Muscle layer of colon (tissue), 2 donors: ENCODE data around the gene DOCK3.
"Not testable (repeated sequence)": the region's sequence is repeated elsewhere in the genome, so short reads cannot be mapped to it uniquely, and the experiment has no call there.

Source experiments
- H3K27ac ChIP-seq: one replicate; pipeline ENCODE4 v1.7.0; 2013; ENCODE audit warnings: low read depth, mild to moderate bottlenecking, low read length, moderate library complexity
- H3K27me3 ChIP-seq, 2 donors: one replicate each; pipeline ENCODE4 v1.7.0; 2013; ENCODE audit warnings: low read length in 2 of 2, mild to moderate bottlenecking in 2 of 2; ENCODE audit not compliant: insufficient read depth in 2 of 2, control insufficient read depth in 1 of 2
- H3K36me3 ChIP-seq: one replicate; pipeline ENCODE4 v1.7.0; 2013; ENCODE audit warnings: mild to moderate bottlenecking, low read length; ENCODE audit not compliant: insufficient read depth
- H3K4me1 ChIP-seq: one replicate; pipeline ENCODE4 v1.7.0; 2013; ENCODE audit warnings: mild to moderate bottlenecking, low read length; ENCODE audit not compliant: insufficient read depth
- H3K4me3 ChIP-seq, 2 donors: one replicate each; pipeline ENCODE4 v1.7.0; 2013; ENCODE audit warnings: low read length in 2 of 2, low read depth in 1 of 2, mild to moderate bottlenecking in 1 of 2, moderate library complexity in 1 of 2
- H3K9ac ChIP-seq: one replicate; pipeline ENCODE4 v1.7.0; 2013; ENCODE audit warnings: low read length
- H3K9me3 ChIP-seq: one replicate; pipeline ENCODE4 v1.7.0; 2013; ENCODE audit warnings: mild to moderate bottlenecking, low read length
- donor health status: abdominal sarcoma.
- donor health status: Adenocarcinoma of cecum.

DOCK3 gene

DNA sequence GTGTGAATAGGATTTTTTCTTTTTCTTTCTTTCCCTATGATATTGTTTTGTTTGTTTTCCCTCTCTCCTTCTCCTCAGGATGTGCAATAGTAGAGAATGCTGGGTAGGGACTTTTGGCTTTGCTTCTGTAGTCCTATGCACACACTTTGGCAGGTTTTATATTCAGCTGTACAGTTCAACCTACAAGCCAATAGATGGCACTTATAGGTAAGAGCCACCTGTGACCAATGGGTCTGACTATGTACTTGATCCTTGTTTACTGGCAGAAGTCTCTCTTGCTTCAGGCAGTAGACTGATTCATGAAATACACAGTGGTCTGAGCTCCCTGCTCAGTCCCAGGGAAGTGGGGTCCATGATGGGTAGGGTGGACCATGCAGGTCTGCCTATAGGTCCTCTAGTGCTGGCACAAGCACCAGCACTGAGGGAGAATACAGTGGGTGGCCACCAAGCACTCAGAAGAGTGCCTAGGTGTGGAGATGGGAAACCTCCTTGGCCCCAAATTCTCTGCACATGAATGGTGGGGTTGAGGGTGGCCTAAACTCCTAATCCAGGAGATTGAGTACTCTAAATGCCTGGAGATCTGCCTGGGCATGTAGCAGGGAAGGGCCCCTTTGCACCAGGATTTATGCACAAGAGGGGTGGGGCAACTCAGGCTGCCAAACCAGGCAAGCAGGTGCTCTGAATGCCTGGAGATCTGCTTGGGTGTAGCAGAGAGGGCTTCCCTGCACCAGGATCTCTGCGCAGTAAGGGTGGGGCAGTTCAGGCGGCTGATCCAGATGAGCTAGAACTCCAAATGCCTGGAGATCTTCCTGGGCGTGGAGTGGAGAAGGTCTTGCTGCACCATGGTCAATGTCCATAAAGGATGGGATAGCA, 176.1 kb downstream of the DOCK3 start:
- H3K9ac ChIP-seq = no peak overlapping the region
- H3K4me3 ChIP-seq = no peak overlapping the region
- H3K9me3 ChIP-seq = no peaks in the 10 kb centered on the region
- no peak overlapping the region for H3K27ac ChIP-seq
- H3K4me1 ChIP-seq = no peaks in the 10 kb centered on the region
- H3K36me3 ChIP-seq = no peaks in the 10 kb centered on the region
- H3K27me3 ChIP-seq = no peaks in the 10 kb centered on the region

DNA sequence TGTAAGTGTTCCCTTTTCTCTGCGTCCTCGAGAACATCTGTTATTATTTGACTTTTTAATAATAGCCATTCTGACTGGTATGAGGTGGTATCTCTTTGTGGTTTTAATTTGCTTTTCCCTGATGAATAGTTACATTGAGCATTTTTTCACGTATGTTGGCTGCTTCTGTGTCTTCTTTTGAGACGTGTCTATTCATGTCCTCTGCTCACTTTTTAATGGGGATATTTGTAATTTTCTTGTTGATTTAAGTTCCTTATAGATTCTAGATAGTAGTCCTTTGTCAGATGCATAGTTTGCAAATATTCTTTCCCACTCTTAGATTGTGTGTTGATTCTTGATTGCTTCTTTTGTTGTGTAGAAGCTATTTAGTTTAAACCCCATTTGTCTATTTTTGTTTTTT, 179.2 kb downstream of the DOCK3 start:
- H3K27ac ChIP-seq = no peak overlapping the region
- no peaks in the 10 kb centered on the region for H3K9me3 ChIP-seq
- H3K36me3 ChIP-seq = no peaks in the 10 kb centered on the region
- peaks cover under 1% of the 10 kb centered on the region for H3K4me1 ChIP-seq
- no peaks in the 10 kb centered on the region for H3K27me3 ChIP-seq
- no peak overlapping the region for H3K9ac ChIP-seq
- H3K4me3 ChIP-seq = no peak overlapping the region

DNA sequence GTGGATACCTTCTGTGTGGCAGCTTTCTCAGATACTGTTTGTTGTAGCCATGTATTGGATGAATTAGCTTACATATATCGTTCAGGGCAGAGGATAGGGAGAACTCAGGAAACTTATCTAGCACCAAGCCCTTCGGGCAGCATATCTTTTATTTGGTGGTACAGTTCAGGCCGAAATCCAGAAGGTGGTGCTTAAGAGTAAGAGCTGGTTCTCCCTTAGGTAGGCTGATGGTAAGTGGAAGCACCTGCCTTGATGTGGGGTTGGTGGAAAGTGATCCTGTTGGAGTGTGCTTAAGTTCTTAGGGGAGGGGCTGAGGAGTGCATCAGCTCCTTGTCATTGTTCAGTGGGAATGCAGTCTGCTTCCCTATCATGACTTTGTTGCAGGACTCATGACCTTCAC, 187.5 kb downstream of the DOCK3 start:
- H3K4me1 ChIP-seq = peaks cover 13% of the 10 kb centered on the region
- H3K4me3 ChIP-seq = no peak overlapping the region
- no peaks in the 10 kb centered on the region for H3K36me3 ChIP-seq
- no peak overlapping the region for H3K9ac ChIP-seq
- no peak overlapping the region for H3K27ac ChIP-seq
- H3K27me3 ChIP-seq = no peaks in the 10 kb centered on the region
- no peaks in the 10 kb centered on the region for H3K9me3 ChIP-seq

DNA sequence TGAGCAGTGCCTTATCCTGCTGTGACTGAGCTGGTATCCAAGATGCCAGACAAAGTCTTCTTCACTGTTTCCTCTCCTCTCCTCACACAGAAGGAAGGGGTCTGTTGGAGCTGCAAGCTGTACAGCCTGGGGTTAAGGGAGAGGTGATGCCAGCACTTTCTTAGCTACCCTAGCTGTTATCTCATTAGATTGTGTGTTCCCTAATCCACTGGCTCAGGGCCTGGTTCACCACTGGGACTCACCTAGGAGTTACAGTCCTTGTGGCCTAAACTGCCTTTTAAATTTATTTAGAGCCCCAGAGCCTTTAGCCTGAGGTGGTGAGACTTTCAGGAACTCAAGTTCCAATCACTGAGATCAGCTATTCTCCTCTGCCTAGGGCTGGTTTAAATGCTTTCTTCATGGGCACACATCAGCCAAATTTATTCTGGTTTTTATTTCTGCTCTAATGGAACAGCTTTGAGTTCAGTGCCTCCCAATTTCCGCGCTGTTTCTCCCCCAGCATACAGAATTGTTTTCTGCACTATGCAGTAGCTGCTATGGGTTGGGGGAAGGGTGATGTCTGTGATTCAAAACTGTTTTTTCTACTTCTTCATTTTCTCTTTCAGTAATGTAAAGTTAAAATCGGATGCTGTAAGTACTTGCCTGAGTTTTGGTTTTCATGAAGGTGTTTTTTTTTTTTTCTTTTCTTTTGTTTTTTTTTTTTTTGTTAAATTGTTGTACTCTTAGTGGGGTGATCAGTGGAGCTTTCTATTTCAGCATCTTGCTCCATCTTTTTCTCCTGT, 198.8 kb downstream of the DOCK3 start:
- H3K9me3 ChIP-seq = no peaks in the 10 kb centered on the region

DNA sequence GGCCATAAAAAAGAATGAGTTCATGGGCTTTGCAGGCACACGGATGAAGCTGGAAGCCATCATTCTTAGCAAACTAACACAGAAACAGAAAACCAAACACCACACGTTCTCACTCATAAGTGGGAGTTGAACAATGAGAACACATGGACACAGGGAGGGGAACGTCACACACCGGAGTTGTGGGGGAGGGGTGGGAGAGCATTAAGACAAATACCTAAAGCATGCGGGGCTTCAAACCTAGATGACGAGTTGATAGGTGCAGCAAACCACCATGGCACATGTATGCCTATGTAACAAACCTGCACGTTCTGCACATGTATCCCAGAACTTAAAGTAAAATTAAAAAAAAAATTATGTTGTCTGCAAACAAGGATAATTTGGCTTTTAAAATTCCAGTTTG, 200.1 kb downstream of the DOCK3 start:
- H3K36me3 ChIP-seq, H3K27ac ChIP-seq, H3K9ac ChIP-seq, H3K27me3 ChIP-seq, H3K4me1 ChIP-seq, H3K4me3 ChIP-seq, H3K9me3 ChIP-seq: not testable (repeated sequence)

More for the DNA sequence above, 198.8 kb downstream of the DOCK3 start:
- Histone ChIP-seq H3K9ac (no peak overlapping the region), H3K36me3 (no peaks in the 10 kb centered on the region), H3K4me1 (no peaks in the 10 kb centered on the region), H3K27me3 (no peaks in the 10 kb centered on the region), H3K4me3 (no peak overlapping the region), H3K27ac (no peak overlapping the region)

DNA sequence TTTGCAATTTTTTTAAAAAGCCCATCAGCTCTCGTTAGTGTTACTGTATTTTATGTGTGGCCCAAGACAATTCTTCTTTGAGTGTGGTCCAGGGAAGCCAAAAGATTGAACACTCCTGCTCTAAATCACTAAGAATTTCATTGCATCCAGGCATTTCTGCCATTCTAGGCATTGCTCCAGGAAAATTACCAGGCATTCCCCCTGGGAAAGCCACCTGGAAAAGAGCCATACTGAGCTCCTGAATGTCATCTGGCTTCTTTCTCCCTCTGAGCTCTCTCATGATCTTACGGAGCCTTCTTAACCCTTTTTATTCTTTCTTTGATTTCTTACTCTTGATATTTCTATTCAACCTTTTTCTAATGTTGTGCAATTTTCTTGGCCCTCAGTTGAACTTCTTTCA, 202.2 kb downstream of the DOCK3 start:
- no peaks in the 10 kb centered on the region for H3K4me1 ChIP-seq
- H3K9me3 ChIP-seq = no peaks in the 10 kb centered on the region
- H3K27me3 ChIP-seq = no peaks in the 10 kb centered on the region
- no peak overlapping the region for H3K9ac ChIP-seq
- H3K4me3 ChIP-seq = no peak overlapping the region
- H3K36me3 ChIP-seq = no peaks in the 10 kb centered on the region
- no peak overlapping the region for H3K27ac ChIP-seq

DNA sequence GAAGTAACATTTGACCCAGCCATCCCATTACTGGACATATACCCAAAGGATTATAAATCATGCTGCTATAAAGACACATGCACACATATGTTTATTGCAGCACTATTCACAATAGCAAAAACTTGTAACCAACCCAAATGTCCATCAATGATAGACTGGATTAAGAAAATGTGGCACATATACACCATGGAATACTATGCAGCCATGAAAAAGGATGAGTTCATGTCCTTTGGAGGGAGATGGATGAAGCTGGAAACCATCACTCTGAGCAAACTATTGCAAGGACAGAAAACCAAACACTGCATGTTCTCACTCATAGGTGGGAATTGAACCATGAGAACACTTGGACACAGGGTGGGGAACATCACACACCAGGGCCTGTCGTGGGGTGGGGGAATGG, 208.0 kb downstream of the DOCK3 start:
- H3K9me3 ChIP-seq, H3K36me3 ChIP-seq, H3K27me3 ChIP-seq, H3K4me3 ChIP-seq, H3K4me1 ChIP-seq, H3K9ac ChIP-seq, H3K27ac ChIP-seq: not testable (repeated sequence)

DNA sequence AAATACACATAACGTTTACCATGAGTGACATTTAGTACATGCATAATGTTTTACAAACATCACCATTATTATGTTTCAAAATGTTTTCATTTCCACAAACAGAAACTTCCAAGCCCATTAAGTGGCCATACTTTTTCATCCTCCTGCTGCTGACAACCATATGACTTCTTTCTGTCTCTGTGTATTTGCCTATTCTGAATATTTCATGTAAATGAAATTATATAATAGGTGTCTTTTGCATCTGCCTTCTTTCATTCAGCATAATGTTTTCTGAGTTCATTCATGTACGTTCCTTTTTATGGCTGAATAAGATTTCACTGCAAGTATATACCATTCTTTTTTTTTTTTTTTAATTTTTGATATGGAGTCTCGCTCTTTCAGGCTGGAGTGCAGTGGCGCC, 209.0 kb downstream of the DOCK3 start:
- Histone ChIP-seq H3K9me3 (no peaks in the 10 kb centered on the region), H3K27me3 (no peaks in the 10 kb centered on the region), H3K4me3 (no peak overlapping the region), H3K4me1 (no peaks in the 10 kb centered on the region), H3K27ac (no peak overlapping the region), H3K36me3 (no peaks in the 10 kb centered on the region), H3K9ac (no peak overlapping the region)

DNA sequence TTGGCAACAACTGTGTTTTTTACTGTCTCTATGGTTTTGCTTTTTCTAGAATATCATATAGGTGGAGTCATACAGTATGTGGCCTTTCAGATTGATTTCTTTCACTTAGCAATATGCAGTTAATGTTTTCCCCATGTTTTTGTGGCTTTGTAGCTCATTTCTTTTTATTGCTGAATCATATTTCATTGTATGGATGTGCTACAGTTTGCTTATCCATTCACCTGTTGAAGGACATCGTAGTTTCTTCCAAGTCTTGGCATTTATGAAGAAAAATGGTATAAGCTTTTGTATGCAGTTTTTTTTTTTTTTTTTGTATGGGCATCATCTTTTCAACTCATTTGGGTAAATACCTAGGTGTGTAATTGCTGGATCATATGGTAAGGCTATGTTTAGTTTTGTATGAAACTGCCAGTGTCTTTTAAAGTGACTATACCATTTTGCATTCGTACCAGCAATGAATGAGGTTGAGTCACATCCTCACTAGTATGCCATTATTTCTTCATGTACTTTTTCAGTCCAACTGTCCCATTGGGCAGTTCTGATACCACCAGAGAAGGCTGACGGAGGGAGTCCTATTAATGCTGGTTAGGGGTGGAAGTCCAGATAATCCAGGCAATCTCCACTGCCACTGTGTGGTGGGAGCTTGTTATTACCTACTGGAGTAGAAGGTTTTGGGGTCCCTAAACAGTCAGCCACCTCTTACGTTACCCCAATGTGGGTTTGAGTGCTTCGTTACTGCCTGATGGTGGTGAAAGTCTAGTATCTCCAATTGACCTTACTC, 210.5 kb downstream of the DOCK3 start:
- no peak overlapping the region for H3K27ac ChIP-seq
- H3K36me3 ChIP-seq = no peaks in the 10 kb centered on the region
- H3K4me3 ChIP-seq = no peak overlapping the region
- no peaks in the 10 kb centered on the region for H3K9me3 ChIP-seq
- H3K9ac ChIP-seq = no peak overlapping the region
- H3K27me3 ChIP-seq = no peaks in the 10 kb centered on the region
- H3K4me1 ChIP-seq = no peaks in the 10 kb centered on the region

DNA sequence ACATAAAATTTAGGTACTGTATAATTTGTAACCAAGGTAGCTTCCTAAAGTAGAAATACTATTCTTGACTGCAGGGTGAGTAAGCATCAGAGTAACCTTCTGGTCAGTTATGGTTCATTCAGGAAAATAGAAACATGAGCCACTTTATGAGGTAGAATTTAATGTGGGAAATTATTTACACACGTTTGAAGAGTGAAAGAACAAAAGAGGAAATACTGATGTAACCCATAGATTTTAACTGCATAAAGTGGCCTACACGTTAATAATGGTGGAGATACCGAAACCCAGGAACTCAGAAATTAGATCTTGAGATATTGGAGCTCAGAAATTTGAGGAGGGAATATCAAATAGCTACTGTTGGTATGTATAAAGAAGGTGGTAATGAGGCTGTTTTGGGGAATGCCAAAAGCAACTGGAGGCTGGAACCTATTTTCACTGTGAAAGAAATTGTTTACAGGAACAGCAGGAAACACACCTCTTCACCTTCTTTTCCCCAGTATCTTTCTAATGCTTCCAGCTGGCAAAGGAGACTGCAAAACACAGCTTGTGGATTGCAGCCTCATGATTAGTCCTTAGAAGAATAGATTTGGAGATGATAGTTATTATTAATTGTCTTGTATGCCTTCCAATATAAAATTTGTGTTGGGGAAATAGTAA, 216.1 kb downstream of the DOCK3 start:
- Histone ChIP-seq H3K4me1 (no peaks in the 10 kb centered on the region), H3K9ac (no peak overlapping the region), H3K27me3 (no peaks in the 10 kb centered on the region), H3K36me3 (no peaks in the 10 kb centered on the region), H3K27ac (no peak overlapping the region), H3K9me3 (no peaks in the 10 kb centered on the region), H3K4me3 (no peak overlapping the region)

DNA sequence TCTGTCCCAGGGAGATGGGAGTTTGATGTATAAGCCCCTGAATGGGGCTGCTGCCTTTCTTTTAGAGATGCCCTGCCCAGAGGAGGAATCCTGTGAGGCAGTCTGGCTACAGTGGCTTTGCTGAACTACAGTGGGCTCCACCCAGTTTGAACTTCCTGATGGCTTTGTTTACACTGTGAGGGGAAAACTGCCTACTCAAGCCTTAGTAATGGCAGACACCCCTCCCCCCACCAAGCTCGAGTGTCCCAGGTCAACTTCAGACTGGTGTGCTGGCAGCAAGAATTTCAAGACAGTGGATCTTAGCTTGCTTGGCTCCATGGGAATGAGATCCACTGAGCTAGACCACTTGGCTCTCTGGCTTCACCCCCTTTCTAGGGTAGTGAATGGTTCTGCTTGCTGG, 226.4 kb downstream of the DOCK3 start:
- not testable (repeated sequence) for H3K36me3 ChIP-seq, H3K4me3 ChIP-seq, H3K9me3 ChIP-seq, H3K4me1 ChIP-seq, H3K27ac ChIP-seq, H3K9ac ChIP-seq, H3K27me3 ChIP-seq
